Endothelial cell (in vitro differentiated cells): Measurements from ENCODE around the gene AFF2. TPM values are rescaled to one million over a fixed set of nuclear protein-coding genes. Genes with fewer than 3 reads are reported as not detected.

Experiments used
- DNase-seq: peaks from one replicate; pipeline ENCODE4 v3.0.0; 2021; ENCODE audit warnings: low spot score
- H3K27ac Mint-ChIP-seq: one replicate; pipeline ENCODE4 v1.8.0; 2021; ENCODE audit warnings: mixed read lengths, inconsistent platforms; ENCODE audit not compliant: unreplicated experiment
- H3K27me3 Mint-ChIP-seq: one replicate; pipeline ENCODE4 v1.8.0; 2021; ENCODE audit warnings: mild to moderate bottlenecking, moderate library complexity, mixed read lengths, inconsistent platforms; ENCODE audit not compliant: unreplicated experiment
- H3K36me3 Mint-ChIP-seq: one replicate; pipeline ENCODE4 v1.8.0; 2021; ENCODE audit warnings: mild to moderate bottlenecking, low read depth, mixed read lengths, inconsistent platforms; ENCODE audit not compliant: unreplicated experiment
- H3K4me1 Mint-ChIP-seq: one replicate; pipeline ENCODE4 v1.8.0; 2021; ENCODE audit warnings: mild to moderate bottlenecking, mixed read lengths, inconsistent platforms; ENCODE audit not compliant: unreplicated experiment
- H3K4me3 Mint-ChIP-seq: one replicate; pipeline ENCODE4 v1.8.0; 2021; ENCODE audit warnings: mild to moderate bottlenecking, mixed read lengths, inconsistent platforms; ENCODE audit not compliant: unreplicated experiment
- H3K9me3 Mint-ChIP-seq: one replicate; pipeline ENCODE4 v1.8.0; 2021; ENCODE audit warnings: mixed read lengths, inconsistent platforms; ENCODE audit not compliant: unreplicated experiment
- total RNA-seq: library from RNA; stranded (reverse); fragmentation: NEBNext Ultra II Directional; extraction: Animal tissue kit (Norgen Biotek cat#: 25700); gene quantifications from one replicate; pipeline ENCODE4 v1.2.1, GENCODE V29; 2021; ENCODE audit not compliant: unreplicated experiment
- TF ChIP-seq, protein P1 (sequence below): fragments of 200-600 bp; sonication (generic); IDR thresholded peaks from one replicate; pipeline ENCODE4 v1.5.0; 2021; ENCODE audit warnings: antibody characterized with exemption; ENCODE audit not compliant: unreplicated experiment

The AFF2 gene
- total RNA-seq, 1 donor from 2014 or later: 9.3 TPM

DNA sequence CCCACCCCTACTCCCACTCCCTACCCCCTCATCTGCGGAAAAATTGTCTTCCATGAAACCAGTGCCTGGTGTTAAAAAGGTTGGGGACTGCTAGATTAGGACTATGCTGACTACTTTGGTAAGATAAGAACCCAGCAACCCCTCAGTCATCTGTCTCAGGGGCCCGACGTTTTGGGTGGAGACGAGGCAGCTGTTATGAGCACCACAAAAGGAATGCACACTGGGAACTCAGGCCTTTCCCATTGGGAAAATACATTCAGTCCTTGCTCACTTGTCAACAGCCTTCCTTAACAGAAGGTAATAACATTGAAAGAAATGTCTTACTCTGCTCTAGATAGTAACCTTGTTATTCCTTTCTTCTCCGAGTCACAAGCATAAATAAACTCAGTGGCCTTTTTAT lies 310.8 kb downstream of the AFF2 start:
- Mint-ChIP-seq H3K4me3 (no peak overlapping the region), H3K4me1 (no peaks in the 10 kb centered on the region), H3K27ac (no peak overlapping the region), H3K9me3 (no peaks in the 10 kb centered on the region), H3K27me3 (no peaks in the 10 kb centered on the region), H3K36me3 (no peaks in the 10 kb centered on the region)
- DNase-seq: no peak
- TF ChIP-seq, protein P1, sequence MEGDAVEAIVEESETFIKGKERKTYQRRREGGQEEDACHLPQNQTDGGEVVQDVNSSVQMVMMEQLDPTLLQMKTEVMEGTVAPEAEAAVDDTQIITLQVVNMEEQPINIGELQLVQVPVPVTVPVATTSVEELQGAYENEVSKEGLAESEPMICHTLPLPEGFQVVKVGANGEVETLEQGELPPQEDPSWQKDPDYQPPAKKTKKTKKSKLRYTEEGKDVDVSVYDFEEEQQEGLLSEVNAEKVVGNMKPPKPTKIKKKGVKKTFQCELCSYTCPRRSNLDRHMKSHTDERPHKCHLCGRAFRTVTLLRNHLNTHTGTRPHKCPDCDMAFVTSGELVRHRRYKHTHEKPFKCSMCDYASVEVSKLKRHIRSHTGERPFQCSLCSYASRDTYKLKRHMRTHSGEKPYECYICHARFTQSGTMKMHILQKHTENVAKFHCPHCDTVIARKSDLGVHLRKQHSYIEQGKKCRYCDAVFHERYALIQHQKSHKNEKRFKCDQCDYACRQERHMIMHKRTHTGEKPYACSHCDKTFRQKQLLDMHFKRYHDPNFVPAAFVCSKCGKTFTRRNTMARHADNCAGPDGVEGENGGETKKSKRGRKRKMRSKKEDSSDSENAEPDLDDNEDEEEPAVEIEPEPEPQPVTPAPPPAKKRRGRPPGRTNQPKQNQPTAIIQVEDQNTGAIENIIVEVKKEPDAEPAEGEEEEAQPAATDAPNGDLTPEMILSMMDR: no peak

DNA sequence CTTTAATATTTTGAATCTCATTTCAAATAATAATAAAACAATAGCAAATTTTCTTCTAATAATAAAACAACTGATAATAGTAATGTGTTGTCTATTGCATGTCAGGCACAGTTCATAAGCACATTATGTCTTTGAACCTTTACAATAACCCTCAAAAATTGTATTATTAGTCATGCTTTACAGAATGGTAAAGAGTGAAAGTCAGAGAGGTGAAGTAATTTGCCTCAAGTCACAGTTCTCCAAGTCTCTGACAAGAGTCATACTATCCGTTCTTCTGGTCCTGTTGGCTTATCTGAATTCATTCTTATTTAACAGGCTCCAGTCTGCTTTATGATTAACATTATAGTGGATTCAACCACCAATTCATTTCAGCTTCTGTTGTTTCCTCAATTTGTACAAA lies 313.0 kb downstream of the AFF2 start:
- no peak overlapping the region for H3K4me3 Mint-ChIP-seq
- H3K9me3 Mint-ChIP-seq: no peaks in the 10 kb centered on the region
- TF ChIP-seq, protein P1: no peak
- no peaks in the 10 kb centered on the region for H3K36me3 Mint-ChIP-seq
- no peak for DNase-seq
- no peaks in the 10 kb centered on the region for H3K4me1 Mint-ChIP-seq
- H3K27me3 Mint-ChIP-seq: no peaks in the 10 kb centered on the region
- no peak overlapping the region for H3K27ac Mint-ChIP-seq

- H3K4me1 Mint-ChIP-seq: no peaks in the 10 kb centered on the region
- no peak for DNase-seq
- TF ChIP-seq, protein P1: no peak
- H3K27ac Mint-ChIP-seq: no peak overlapping the region
- no peak overlapping the region for H3K4me3 Mint-ChIP-seq
- H3K27me3 Mint-ChIP-seq: no peaks in the 10 kb centered on the region
- no peaks in the 10 kb centered on the region for H3K36me3 Mint-ChIP-seq
- H3K9me3 Mint-ChIP-seq: no peaks in the 10 kb centered on the region
Observed at GRCh38 chrX:148813967-148814366, 313.6 kb downstream of the AFF2 start.

GRCh38 chrX:148815218-148815961 lies 315.0 kb downstream of the AFF2 start:
- Mint-ChIP-seq H3K4me1 (no peaks in the 10 kb centered on the region), H3K36me3 (no peaks in the 10 kb centered on the region), H3K27me3 (no peaks in the 10 kb centered on the region), H3K4me3 (no peak overlapping the region), H3K9me3 (no peaks in the 10 kb centered on the region), H3K27ac (no peak overlapping the region)
- TF ChIP-seq, protein P1: no peak
- no peak for DNase-seq

DNA sequence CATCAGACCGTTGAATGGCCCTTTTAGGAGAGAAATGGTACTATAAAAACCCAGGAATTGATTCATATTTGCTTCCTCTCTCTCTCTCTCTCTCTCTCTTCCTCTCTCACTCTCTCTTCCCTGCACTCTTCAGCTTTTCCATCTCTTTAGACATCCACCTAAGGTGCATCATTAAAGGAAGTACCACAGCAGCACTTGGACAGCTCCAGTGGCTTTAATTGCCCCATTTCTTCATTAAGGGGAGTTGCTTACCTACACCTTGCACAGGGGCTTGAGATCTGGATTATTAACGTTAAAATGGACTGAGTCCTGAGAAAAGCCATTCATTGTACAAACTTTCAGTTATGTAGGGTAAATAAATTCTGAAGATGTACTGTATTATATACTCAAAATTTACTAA lies 323.6 kb downstream of the AFF2 start:
- H3K9me3 Mint-ChIP-seq: no peaks in the 10 kb centered on the region
- no peaks in the 10 kb centered on the region for H3K4me1 Mint-ChIP-seq
- no peak overlapping the region for H3K4me3 Mint-ChIP-seq
- TF ChIP-seq, protein P1: no peak
- DNase-seq: no peak
- no peaks in the 10 kb centered on the region for H3K36me3 Mint-ChIP-seq
- H3K27me3 Mint-ChIP-seq: no peaks in the 10 kb centered on the region
- no peak overlapping the region for H3K27ac Mint-ChIP-seq
